ENCODE results near the gene DPM1.
A peak's percentile ranks its signal among the peaks of the same experiment; 100 is the strongest.

DPM1 gene

DNA sequence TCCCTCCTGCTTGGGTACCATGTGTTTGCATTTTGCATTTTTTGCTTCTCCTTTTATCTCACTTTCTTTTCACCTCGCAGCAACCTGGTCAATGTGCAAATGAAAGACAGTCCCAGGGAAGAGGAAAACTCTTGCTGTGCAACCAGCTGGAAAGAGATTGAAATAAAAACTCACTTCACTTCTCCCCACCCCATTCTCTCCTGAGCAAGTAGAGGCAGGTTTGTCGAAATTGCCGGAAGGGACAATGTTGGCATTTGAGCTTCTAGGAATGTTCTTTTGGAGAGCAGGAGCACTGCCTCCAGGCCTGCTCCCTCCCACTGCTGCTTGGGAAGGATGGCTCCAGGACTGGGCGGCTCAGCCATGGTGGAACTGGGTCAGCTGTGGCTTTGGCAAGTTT lies 34.0 kb upstream of the DPM1 start:
- TF ChIP-seq YY1 (IDR thresholded peaks at IDR 0.05; ENCODE audit: insufficient read depth, insufficient read length), result no peak
- no peak for TF ChIP-seq ZNF274 (IDR thresholded peaks at IDR 0.05; ENCODE audit: low read depth, low read length)
- no peak for TF ChIP-seq SUZ12 (IDR thresholded peaks at IDR 0.05; ENCODE audit: extremely low read depth, insufficient read depth, insufficient read length)
- H3K4me1 ChIP-seq (ENCODE audit: insufficient read depth, insufficient read length), result peaks cover 7% of the 10 kb centered on the region
- no peaks in the 10 kb centered on the region for H3K27me3 ChIP-seq (ENCODE audit: insufficient read depth, insufficient read length)
- H3K9ac ChIP-seq (ENCODE audit: insufficient read length, low read depth), result peak overlapping the region; percentile 22
- peak; percentile 65 for DNase-seq (ENCODE audit: low read depth, low spot score)
- H3K9me3 ChIP-seq (ENCODE audit: insufficient read depth, low read length), result peaks cover 9% of the 10 kb centered on the region; the same call in 1 of the 2 replicates
- H3K36me3 ChIP-seq (ENCODE audit: insufficient read depth, insufficient read length, low read length), result no peaks in the 10 kb centered on the region
- no peak overlapping the region for H3K4me3 ChIP-seq (ENCODE audit: insufficient read length, low read depth)

GRCh38 chr20:50991076-50991475 lies 32.7 kb upstream of the DPM1 start:
- Histone ChIP-seq H3K9me3 (ENCODE audit: insufficient read depth, low read length) (peaks cover 9% of the 10 kb centered on the region; the same call in 1 of the 2 replicates), H3K9ac (ENCODE audit: insufficient read length, low read depth) (peak overlapping the region; percentile 24), H3K36me3 (ENCODE audit: insufficient read depth, insufficient read length, low read length) (no peaks in the 10 kb centered on the region), H3K4me3 (ENCODE audit: insufficient read length, low read depth) (no peak overlapping the region), H3K4me1 (ENCODE audit: insufficient read depth, insufficient read length) (peaks cover 3% of the 10 kb centered on the region), H3K27me3 (ENCODE audit: insufficient read depth, insufficient read length) (no peaks in the 10 kb centered on the region)
- DNase-seq (ENCODE audit: low read depth, low spot score), result peak; percentile 42
- TF ChIP-seq ZNF274 (IDR thresholded peaks at IDR 0.05; ENCODE audit: low read depth, low read length) (no peak), YY1 (IDR thresholded peaks at IDR 0.05; ENCODE audit: insufficient read depth, insufficient read length) (no peak), SUZ12 (IDR thresholded peaks at IDR 0.05; ENCODE audit: extremely low read depth, insufficient read depth, insufficient read length) (no peak)

DNA sequence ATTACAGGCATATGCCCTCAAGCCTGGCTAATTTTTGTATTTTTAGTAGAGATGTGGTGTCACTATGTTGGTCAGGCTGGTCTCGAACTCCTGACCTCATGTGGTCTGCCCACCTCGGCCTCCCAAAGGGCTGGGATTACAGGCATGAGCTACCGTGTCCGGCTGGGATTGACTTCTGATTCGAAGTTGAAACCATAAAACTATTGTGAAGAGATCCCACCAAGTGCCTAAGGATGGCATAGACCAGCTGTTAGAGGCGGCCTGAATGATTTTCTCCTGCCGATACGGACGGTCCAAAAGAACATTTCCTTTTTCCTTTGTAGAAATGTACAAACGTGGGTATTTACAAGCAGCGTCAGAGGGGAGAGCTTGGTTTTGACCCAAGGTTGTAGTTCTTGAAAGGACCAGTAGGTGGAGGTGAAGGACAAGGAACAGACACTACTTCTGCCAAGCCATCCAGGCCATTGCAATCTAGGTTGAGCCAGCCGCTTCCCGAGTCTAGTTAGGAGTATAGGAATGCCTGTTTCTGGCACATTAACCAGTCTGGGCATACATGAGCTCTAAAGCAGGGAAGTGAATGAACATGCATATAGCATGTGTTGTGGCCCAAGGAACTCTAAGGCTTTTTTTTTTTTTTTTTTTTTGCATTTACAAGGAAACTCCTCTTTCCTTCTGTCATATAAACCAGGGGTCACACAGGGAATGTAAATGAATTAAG lies 29.3 kb upstream of the DPM1 start:
- TF ChIP-seq SUZ12 (IDR thresholded peaks at IDR 0.05; ENCODE audit: extremely low read depth, insufficient read depth, insufficient read length) (no peak), YY1 (IDR thresholded peaks at IDR 0.05; ENCODE audit: insufficient read depth, insufficient read length) (no peak), ZNF274 (IDR thresholded peaks at IDR 0.05; ENCODE audit: low read depth, low read length) (no peak)
- Histone ChIP-seq H3K36me3 (ENCODE audit: insufficient read depth, insufficient read length, low read length) (no peaks in the 10 kb centered on the region), H3K4me3 (ENCODE audit: insufficient read length, low read depth) (no peak overlapping the region), H3K27me3 (ENCODE audit: insufficient read depth, insufficient read length) (no peaks in the 10 kb centered on the region), H3K9me3 (ENCODE audit: insufficient read depth, low read length) (no peaks in the 10 kb centered on the region), H3K4me1 (ENCODE audit: insufficient read depth, insufficient read length) (peaks cover 3% of the 10 kb centered on the region), H3K9ac (ENCODE audit: insufficient read length, low read depth) (no peak overlapping the region)
- peak; percentile 89 for DNase-seq (ENCODE audit: low read depth, low spot score)

GRCh38 chr20:50983321-50983720 lies 25.0 kb upstream of the DPM1 start:
- no peak for DNase-seq (ENCODE audit: low read depth, low spot score)
- Histone ChIP-seq H3K4me1 (ENCODE audit: insufficient read depth, insufficient read length) (peaks cover 7% of the 10 kb centered on the region), H3K27me3 (ENCODE audit: insufficient read depth, insufficient read length) (no peaks in the 10 kb centered on the region), H3K9ac (ENCODE audit: insufficient read length, low read depth) (no peak overlapping the region), H3K9me3 (ENCODE audit: insufficient read depth, low read length) (no peaks in the 10 kb centered on the region), H3K4me3 (ENCODE audit: insufficient read length, low read depth) (no peak overlapping the region), H3K36me3 (ENCODE audit: insufficient read depth, insufficient read length, low read length) (no peaks in the 10 kb centered on the region)
- TF ChIP-seq YY1 (IDR thresholded peaks at IDR 0.05; ENCODE audit: insufficient read depth, insufficient read length), result no peak
- TF ChIP-seq SUZ12 (IDR thresholded peaks at IDR 0.05; ENCODE audit: extremely low read depth, insufficient read depth, insufficient read length), result no peak
- no peak for TF ChIP-seq ZNF274 (IDR thresholded peaks at IDR 0.05; ENCODE audit: low read depth, low read length)

- Histone ChIP-seq H3K9me3 (ENCODE audit: insufficient read depth, low read length) (no peaks in the 10 kb centered on the region), H3K4me3 (ENCODE audit: insufficient read length, low read depth) (no peak overlapping the region), H3K27me3 (ENCODE audit: insufficient read depth, insufficient read length) (no peaks in the 10 kb centered on the region), H3K36me3 (ENCODE audit: insufficient read depth, insufficient read length, low read length) (no peaks in the 10 kb centered on the region), H3K4me1 (ENCODE audit: insufficient read depth, insufficient read length) (peaks cover 7% of the 10 kb centered on the region), H3K9ac (ENCODE audit: insufficient read length, low read depth) (no peak overlapping the region)
- TF ChIP-seq YY1 (IDR thresholded peaks at IDR 0.05; ENCODE audit: insufficient read depth, insufficient read length) (no peak), ZNF274 (IDR thresholded peaks at IDR 0.05; ENCODE audit: low read depth, low read length) (no peak), SUZ12 (IDR thresholded peaks at IDR 0.05; ENCODE audit: extremely low read depth, insufficient read depth, insufficient read length) (no peak)
- DNase-seq (ENCODE audit: low read depth, low spot score), result no peak
Measured at GRCh38 chr20:50982363-50982762, 24.0 kb upstream of the DPM1 start.

DNA sequence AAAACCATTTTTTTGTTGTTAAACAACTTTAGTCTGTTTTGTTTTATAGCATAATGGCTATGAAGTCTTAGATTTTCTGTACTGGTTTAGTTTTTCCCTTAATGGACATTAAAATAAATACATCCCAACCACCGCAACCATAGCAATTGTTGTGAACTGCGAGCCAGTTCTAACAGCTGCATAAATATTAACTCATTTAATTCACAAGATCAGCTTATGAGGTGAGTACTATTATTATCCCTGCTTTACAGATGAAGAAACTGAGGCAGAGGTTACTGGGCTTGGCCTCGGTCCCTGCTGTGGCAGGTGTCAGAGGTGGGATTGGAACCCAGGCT lies 23.3 kb upstream of the DPM1 start:
- no peak overlapping the region for H3K4me3 ChIP-seq (ENCODE audit: insufficient read length, low read depth)
- H3K9me3 ChIP-seq (ENCODE audit: insufficient read depth, low read length), result no peaks in the 10 kb centered on the region
- no peak for TF ChIP-seq ZNF274 (IDR thresholded peaks at IDR 0.05; ENCODE audit: low read depth, low read length)
- no peak for TF ChIP-seq YY1 (IDR thresholded peaks at IDR 0.05; ENCODE audit: insufficient read depth, insufficient read length)
- TF ChIP-seq SUZ12 (IDR thresholded peaks at IDR 0.05; ENCODE audit: extremely low read depth, insufficient read depth, insufficient read length), result no peak
- no peaks in the 10 kb centered on the region for H3K27me3 ChIP-seq (ENCODE audit: insufficient read depth, insufficient read length)
- H3K9ac ChIP-seq (ENCODE audit: insufficient read length, low read depth), result no peak overlapping the region
- no peaks in the 10 kb centered on the region for H3K36me3 ChIP-seq (ENCODE audit: insufficient read depth, insufficient read length, low read length)
- H3K4me1 ChIP-seq (ENCODE audit: insufficient read depth, insufficient read length), result peaks cover 7% of the 10 kb centered on the region
- no peak for DNase-seq (ENCODE audit: low read depth, low spot score)

GRCh38 chr20:50980851-50981713 lies 22.8 kb upstream of the DPM1 start:
- Histone ChIP-seq H3K36me3 (ENCODE audit: insufficient read depth, insufficient read length, low read length) (no peaks in the 10 kb centered on the region), H3K9me3 (ENCODE audit: insufficient read depth, low read length) (no peaks in the 10 kb centered on the region), H3K4me3 (ENCODE audit: insufficient read length, low read depth) (no peak overlapping the region), H3K27me3 (ENCODE audit: insufficient read depth, insufficient read length) (no peaks in the 10 kb centered on the region), H3K4me1 (ENCODE audit: insufficient read depth, insufficient read length) (peaks cover 7% of the 10 kb centered on the region), H3K9ac (ENCODE audit: insufficient read length, low read depth) (no peak overlapping the region)
- TF ChIP-seq ZNF274 (IDR thresholded peaks at IDR 0.05; ENCODE audit: low read depth, low read length) (no peak), YY1 (IDR thresholded peaks at IDR 0.05; ENCODE audit: insufficient read depth, insufficient read length) (no peak), SUZ12 (IDR thresholded peaks at IDR 0.05; ENCODE audit: extremely low read depth, insufficient read depth, insufficient read length) (no peak)
- DNase-seq (ENCODE audit: low read depth, low spot score), result peak; percentile 59
